OCI-LY3 (cell line): ENCODE measurements around the gene TNNT3.

Experiments
- H2AFZ ChIP-seq: fragments of 200-600, 300-600 bp; shearing (Covaris generic); 2 replicates; pipeline ENCODE4 v1.6.0; 2014; ENCODE audit warnings: antibody characterized with exemption, low read depth, low read length
- H3K27ac ChIP-seq: fragments of 200-600, 300-600 bp; sonication (generic); 2 replicates; pipeline ENCODE4 v1.5.1; 2014; ENCODE audit warnings: mild to moderate bottlenecking, low read length, moderate library complexity, mixed read lengths
- H3K27me3 ChIP-seq: fragments of 200-600, 300-600 bp; sonication (generic); 2 replicates; pipeline ENCODE4 v1.6.1; 2014; ENCODE audit warnings: low read depth, low read length, mixed read lengths
- H3K36me3 ChIP-seq: fragments of 200-600, 300-600 bp; sonication (generic); replicated peaks from 2 replicates; pipeline ENCODE3; 2014; ENCODE audit warnings: low read depth, low read length, mixed read lengths
- H3K4me1 ChIP-seq: fragments of 300-600, 200-600 bp; sonication (generic); 2 replicates; pipeline ENCODE4 v1.6.1; 2014; ENCODE audit warnings: low read length, mixed read lengths
- H3K4me2 ChIP-seq: fragments of 200-600, 300-600 bp; sonication (generic); 2 replicates; pipeline ENCODE4 v1.6.1; 2014; ENCODE audit warnings: low read length, mixed read lengths
- H3K4me3 ChIP-seq: fragments of 300-600, 200-600 bp; sonication (generic); 2 replicates; pipeline ENCODE4 v1.5.1; 2014; ENCODE audit warnings: antibody characterized with exemption, mild to moderate bottlenecking, low read length, moderate library complexity
- H3K79me2 ChIP-seq: fragments of 300-600, 200-600 bp; shearing (Covaris generic); 2 replicates; pipeline ENCODE4 v1.6.1; 2014; ENCODE audit warnings: mild to moderate bottlenecking, low read length, mixed read lengths
- H3K9ac ChIP-seq: fragments of 300-600, 200-600 bp; shearing (Covaris generic); 2 replicates; pipeline ENCODE4 v1.6.0; 2014; ENCODE audit warnings: mild to moderate bottlenecking, low read length, moderate library complexity
- H3K9me3 ChIP-seq: fragments of 200-600, 300-600 bp; shearing (Covaris generic); 2 replicates; pipeline ENCODE4 v1.6.1; 2014; ENCODE audit warnings: low read length, mixed read lengths; ENCODE audit not compliant: insufficient read depth
- H4K20me1 ChIP-seq: fragments of 200-600, 300-600 bp; sonication (generic); 2 replicates; pipeline ENCODE4 v1.6.1; 2016; ENCODE audit warnings: low read length, mixed read lengths; ENCODE audit not compliant: insufficient read depth
- CTCF ChIP-seq: fragments of 200-600, 300-600 bp; sonication (generic); IDR thresholded peaks from 2 replicates; pipeline ENCODE4 v1.5.1; 2014; ENCODE audit warnings: antibody characterized with exemption, low read length, low read depth
- EZH2phosphoT487 ChIP-seq: fragments of 200-600 bp; shearing (Covaris generic); IDR thresholded peaks from 2 replicates; pipeline ENCODE4 v1.6.1; 2018; ENCODE audit warnings: antibody characterized with exemption, mixed run types, low read depth

TNNT3 gene

DNA sequence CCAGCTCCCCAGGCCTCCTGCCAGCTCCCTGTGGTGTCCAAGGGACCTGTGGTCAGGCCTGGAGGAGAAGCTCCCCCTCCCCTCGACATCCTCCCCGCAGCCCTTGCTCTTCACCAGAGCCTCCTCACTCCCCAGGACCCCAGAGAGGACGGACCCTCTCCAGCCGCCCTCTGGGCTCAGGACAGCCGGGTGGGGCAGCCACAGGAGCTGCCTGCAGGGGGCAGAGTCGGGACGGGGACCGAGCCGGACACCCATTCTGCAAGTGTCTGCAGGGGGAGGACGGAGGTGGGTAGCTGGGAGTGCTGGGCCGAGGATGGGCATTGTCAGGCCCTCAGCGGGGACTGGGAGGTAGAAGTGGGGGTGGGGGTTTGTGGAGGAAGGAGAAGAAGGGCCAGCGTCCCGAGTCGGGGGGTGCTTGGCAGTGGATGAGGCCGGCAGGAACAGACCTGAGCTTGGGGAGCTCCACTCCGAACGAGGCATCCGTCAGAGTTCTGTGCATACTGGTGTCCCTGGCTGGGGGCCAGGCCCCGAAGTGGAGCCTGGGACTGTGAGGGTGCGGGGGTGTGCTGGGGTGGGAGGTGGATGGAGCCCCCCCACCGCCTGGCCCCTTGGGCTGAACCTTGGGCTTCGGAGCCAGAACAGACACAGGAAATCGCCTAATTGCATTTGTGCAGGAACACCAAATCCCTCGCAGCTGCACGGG lies 43.0 kb upstream of the TNNT3 start:
- TF ChIP-seq CTCF (peak; percentile 50), EZH2phosphoT487 (no peak)
- H3K36me3 ChIP-seq: peaks cover 8% of the 10 kb centered on the region
- no peaks in the 10 kb centered on the region for H3K9me3 ChIP-seq
- H3K27ac ChIP-seq: no peak overlapping the region
- no peak overlapping the region for H3K9ac ChIP-seq
- no peaks in the 10 kb centered on the region for H3K27me3 ChIP-seq
- no peaks in the 10 kb centered on the region for H3K4me1 ChIP-seq
- H3K4me2 ChIP-seq: no peak overlapping the region
- H3K4me3 ChIP-seq: no peak overlapping the region
- peaks cover 1% of the 10 kb centered on the region; the same call in 1 of the 2 replicates for H3K79me2 ChIP-seq
- H2AFZ ChIP-seq: no peak overlapping the region
- peaks cover 97% of the 10 kb centered on the region for H4K20me1 ChIP-seq

GRCh38 chr11:1877211-1878136 lies 42.0 kb upstream of the TNNT3 start:
- Histone ChIP-seq H3K79me2 (no peaks in the 10 kb centered on the region), H3K4me2 (no peak overlapping the region), H3K9ac (no peak overlapping the region), H4K20me1 (peaks cover 97% of the 10 kb centered on the region), H3K4me3 (no peak overlapping the region), H2AFZ (no peak overlapping the region), H3K27ac (no peak overlapping the region), H3K36me3 (peaks cover 8% of the 10 kb centered on the region), H3K9me3 (no peaks in the 10 kb centered on the region), H3K27me3 (no peaks in the 10 kb centered on the region), H3K4me1 (no peaks in the 10 kb centered on the region)
- TF ChIP-seq CTCF (no peak), EZH2phosphoT487 (no peak)

- Histone ChIP-seq H3K4me3 (no peak overlapping the region), H3K27ac (no peak overlapping the region), H3K27me3 (no peaks in the 10 kb centered on the region), H4K20me1 (peaks cover 98% of the 10 kb centered on the region), H3K4me2 (no peak overlapping the region), H2AFZ (no peak overlapping the region), H3K9ac (no peak overlapping the region), H3K36me3 (peaks cover 14% of the 10 kb centered on the region), H3K4me1 (no peaks in the 10 kb centered on the region), H3K9me3 (no peaks in the 10 kb centered on the region), H3K79me2 (no peaks in the 10 kb centered on the region)
- no peak for TF ChIP-seq CTCF
- TF ChIP-seq EZH2phosphoT487: no peak
Measured at GRCh38 chr11:1878137-1879031, 41.1 kb upstream of the TNNT3 start.
